Measurements from ENCODE around the gene NDRG2. TPM values are rescaled to one million over a fixed set of nuclear protein-coding genes. Genes with fewer than 3 reads are reported as not detected.

Gene NDRG2
- total and polyA plus RNA-seq, 9 of the 15 experiments (the other 6 are each of a cell fraction or from before 2014, with no cell fraction given) = 10.1 to 105 (median 41.0) TPM

GRCh38 chr14:20970983-20971704 lies 53.7 kb downstream of the NDRG2 start (continued):
- TF ChIP-seq NELFE (IDR thresholded peaks at IDR 0.05; ENCODE audit: insufficient read depth, insufficient read length) (no peak), ZFX (CRISPR knock-in tag; IDR thresholded peaks at IDR 0.05) (peak; percentile 50), SP1 (CRISPR knock-in tag; IDR thresholded peaks at IDR 0.05) (0 out of 2 replicates have a peak, but pooled peaks have one; percentile 32), DEAF1 (CRISPR knock-in tag; IDR thresholded peaks at IDR 0.05) (peak; percentile 37; the same call in 1 of the 2 replicates), SFPQ (IDR thresholded peaks at IDR 0.05; ENCODE audit: low read depth, low read length) (no peak), TGIF2 (CRISPR knock-in tag; IDR thresholded peaks at IDR 0.05) (no peak), MYC (IDR thresholded peaks at IDR 0.05; ENCODE audit: low read depth, low read length) (peak; percentile 23), MYC (CRISPR knock-in tag; IDR thresholded peaks at IDR 0.05; ENCODE audit: borderline replicate concordance, low read depth) (no peak), GABPB1 (CRISPR knock-in tag; IDR thresholded peaks at IDR 0.05) (peak; percentile 42), HNRNPLL (IDR thresholded peaks at IDR 0.05; ENCODE audit: low read depth, low read length, poor library complexity, severe bottlenecking) (peak; percentile 49), TFAP4 (CRISPR knock-in tag; IDR thresholded peaks at IDR 0.05; ENCODE audit: borderline replicate concordance) (peak; percentile 23; the same call in 1 of the 2 replicates)

Data from K562 (cell line).